Hepatocyte (in vitro differentiated cells): ENCODE results near the gene ZC3H13. TPM values are rescaled to one million over a fixed set of nuclear protein-coding genes. Genes with fewer than 3 reads are reported as not detected.

Experiments used
- DNase-seq: peaks from one replicate; pipeline ENCODE4 v3.0.0-alpha.2; 2016; ENCODE audit warnings: low spot score
- H2AFZ ChIP-seq: fragments of 200-600 bp; sonication (generic); 2 replicates; pipeline ENCODE4 v1.6.0; 2016; ENCODE audit warnings: antibody characterized with exemption, mild to moderate bottlenecking
- H3K27ac ChIP-seq: fragments of 200-600 bp; sonication (generic); 2 replicates; pipeline ENCODE4 v1.5.1; 2016; ENCODE audit warnings: mild to moderate bottlenecking
- H3K27me3 ChIP-seq: fragments of 200-600 bp; sonication (generic); 2 replicates; pipeline ENCODE4 v1.6.1; 2016
- H3K36me3 ChIP-seq: fragments of 200-600 bp; sonication (generic); replicated peaks from 2 replicates; pipeline ENCODE4 v1.5.1; 2016; ENCODE audit warnings: low read depth; ENCODE audit not compliant: insufficient read depth
- H3K4me1 ChIP-seq: fragments of 200-600 bp; sonication (generic); 2 replicates; pipeline ENCODE4 v1.5.1; 2016; ENCODE audit warnings: mild to moderate bottlenecking, moderate library complexity; ENCODE audit not compliant: insufficient read depth
- H3K4me2 ChIP-seq: fragments of 200-600 bp; sonication (generic); 2 replicates; pipeline ENCODE4 v1.6.0; 2016
- H3K4me3 ChIP-seq: fragments of 200-600 bp; sonication (generic); 2 replicates; pipeline ENCODE4 v1.5.1; 2016; ENCODE audit warnings: mild to moderate bottlenecking
- H3K79me2 ChIP-seq: fragments of 200-600 bp; sonication (generic); 2 replicates; pipeline ENCODE4 v1.6.0; 2017; ENCODE audit warnings: mild to moderate bottlenecking
- H3K9me2 ChIP-seq: fragments of 200-600 bp; sonication (generic); replicated peaks from 2 replicates; pipeline ENCODE4 v1.6.0; 2017; ENCODE audit warnings: mild to moderate bottlenecking; ENCODE audit not compliant: insufficient read depth
- H3K9me3 ChIP-seq: fragments of 200-600 bp; sonication (generic); 2 replicates; pipeline ENCODE4 v1.5.1; 2016; ENCODE audit warnings: low read depth, mild to moderate bottlenecking
- H4K20me1 ChIP-seq: fragments of 200-600 bp; sonication (generic); 2 replicates; pipeline ENCODE4 v1.6.0; 2016; ENCODE audit warnings: mild to moderate bottlenecking; ENCODE audit not compliant: insufficient read depth, poor library complexity, severe bottlenecking
- CTCF ChIP-seq: fragments of 200-600 bp; sonication (generic); IDR thresholded peaks from 2 replicates; pipeline ENCODE4 v1.5.1; 2016; ENCODE audit warnings: antibody characterized with exemption, mild to moderate bottlenecking; ENCODE audit not compliant: poor library complexity
- EZH2 ChIP-seq: fragments of 200-600 bp; sonication (generic); IDR thresholded peaks from 2 replicates; pipeline ENCODE4 v1.6.1; 2016; ENCODE audit warnings: antibody characterized with exemption, mild to moderate bottlenecking, borderline replicate concordance
- EZH2phosphoT487 ChIP-seq: fragments of 200-600 bp; sonication (generic); IDR thresholded peaks from one replicate; pipeline ENCODE4 v1.6.1; 2018; ENCODE audit warnings: antibody characterized with exemption, mild to moderate bottlenecking, low read depth, moderate library complexity; ENCODE audit not compliant: unreplicated experiment, severe bottlenecking
- WGBS: methylation state at CpG from one replicate; pipeline ENCODE4 v1.1.6; 2016; ENCODE audit warnings: low lambda C conversion rate; ENCODE audit errors: missing lambda C conversion rate; 5-methylcytosine and 5-hydroxymethylcytosine counted together
- polyA plus RNA-seq: library from polyadenylated mRNA; unstranded; fragments of >200 nt; fragmentation: Nextera tagmentation; extraction: Ambion mirVana; gene quantifications from 2 replicates; pipeline ENCODE4 v1.2.1, GENCODE V29; 2016
- total RNA-seq: library from RNA; depleted of rRNA; stranded (reverse); fragments of >200 nt; gene quantifications from 2 replicates; pipeline ENCODE4 v1.2.3, GENCODE V29; 2014

Gene ZC3H13
- total and polyA plus RNA-seq, 2 experiments from 2014 or later: 15.2 to 45.2 TPM

- H3K79me2 ChIP-seq: peaks cover 60% of the 10 kb centered on the region
- H3K4me3 ChIP-seq: no peak overlapping the region
- 98% methylated on average over 4 of the region's 4 CpGs for WGBS
Measured at GRCh38 chr13:46031581-46032263, 20.8 kb downstream of the ZC3H13 start.

GRCh38 chr13:46025157-46025556 is 27.4 kb downstream of the ZC3H13 start:
- no peaks in the 10 kb centered on the region for H3K27me3 ChIP-seq
- no peaks in the 10 kb centered on the region for H4K20me1 ChIP-seq
- H3K79me2 ChIP-seq: peaks cover 32% of the 10 kb centered on the region
- TF ChIP-seq EZH2phosphoT487 (no peak), EZH2 (no peak), CTCF (no peak)
- no peak overlapping the region for H3K4me3 ChIP-seq
- no peak for DNase-seq
- H2AFZ ChIP-seq: no peak overlapping the region
- H3K4me1 ChIP-seq: no peaks in the 10 kb centered on the region
- no peak overlapping the region for H3K27ac ChIP-seq
- no peaks in the 10 kb centered on the region for H3K9me3 ChIP-seq
- WGBS: 97% methylated on average over 4 of the region's 4 CpGs
- H3K9me2 ChIP-seq: no peaks in the 10 kb centered on the region
- no peaks in the 10 kb centered on the region for H3K36me3 ChIP-seq
- no peak overlapping the region for H3K4me2 ChIP-seq

More at GRCh38 chr13:46031581-46032263, 20.8 kb downstream of the ZC3H13 start:
- TF ChIP-seq EZH2phosphoT487 (no peak), EZH2 (no peak), CTCF (no peak)
- Histone ChIP-seq H3K9me2 (no peaks in the 10 kb centered on the region), H3K4me2 (no peak overlapping the region), H3K9me3 (peaks cover 7% of the 10 kb centered on the region), H3K27me3 (no peaks in the 10 kb centered on the region), H3K27ac (no peak overlapping the region), H2AFZ (no peak overlapping the region), H3K36me3 (no peaks in the 10 kb centered on the region), H3K4me1 (no peaks in the 10 kb centered on the region), H4K20me1 (no peaks in the 10 kb centered on the region)
- no peak for DNase-seq

- no peak for DNase-seq
- Histone ChIP-seq H3K27me3 (no peaks in the 10 kb centered on the region), H3K9me2 (no peaks in the 10 kb centered on the region), H3K36me3 (no peaks in the 10 kb centered on the region), H2AFZ (no peak overlapping the region), H3K4me2 (no peak overlapping the region), H3K4me3 (no peak overlapping the region), H3K27ac (no peak overlapping the region), H3K4me1 (no peaks in the 10 kb centered on the region), H4K20me1 (no peaks in the 10 kb centered on the region), H3K79me2 (peaks cover 12% of the 10 kb centered on the region), H3K9me3 (no peaks in the 10 kb centered on the region)
- TF ChIP-seq CTCF (no peak), EZH2 (no peak), EZH2phosphoT487 (no peak)
- 94% methylated on average over 2 of the region's 2 CpGs for WGBS
Measured at GRCh38 chr13:46022481-46022880, 30.1 kb downstream of the ZC3H13 start.
